Right ventricle myocardium inferior (tissue), 1 donor: ENCODE measurements around the gene OVOL3. TPM values are rescaled to one million over a fixed set of nuclear protein-coding genes. Genes with fewer than 3 reads are reported as not detected.
A peak's percentile ranks its signal among the peaks of the same experiment; 100 is the strongest.
"Not testable (repeated sequence)": the region's sequence is repeated elsewhere in the genome, so short reads cannot be mapped to it uniquely, and the experiment has no call there.

ENCODE experiments used
- ATAC-seq: fragments of 200-7000 bp; cut with Tn5 transposase; one replicate; pipeline ENCODE4 v1.9.1; 2020; ENCODE audit warnings: mild to moderate bottlenecking, moderate library complexity
- DNase-seq: peaks from one replicate; pipeline ENCODE4 v3.0.0; 2021; ENCODE audit errors: missing footprints
- intact Hi-C: fragments of 100-400 bp; cut with DNase I; formaldehyde crosslinking; loops from one replicate; pipeline ENCODE4 v1.11.0; 2022
- long read RNA-seq: library from polyadenylated mRNA; unstranded; transcript quantifications from one replicate; pipeline ENCODE4 v2.0.0, GENCODE V29; 2021
- total RNA-seq: library from RNA; stranded (reverse); fragmentation: NEBNext Ultra II Directional; extraction: Animal tissue kit (Norgen Biotek cat#: 25700); gene quantifications from one replicate; pipeline ENCODE4 v1.2.1, GENCODE V29; 2021
- donor health status: DM: no; HTN: yes; CAD: no; lungs with severe emphysema.

Gene OVOL3
- not detected for total RNA-seq
- long read RNA-seq: 0 reads

DNA sequence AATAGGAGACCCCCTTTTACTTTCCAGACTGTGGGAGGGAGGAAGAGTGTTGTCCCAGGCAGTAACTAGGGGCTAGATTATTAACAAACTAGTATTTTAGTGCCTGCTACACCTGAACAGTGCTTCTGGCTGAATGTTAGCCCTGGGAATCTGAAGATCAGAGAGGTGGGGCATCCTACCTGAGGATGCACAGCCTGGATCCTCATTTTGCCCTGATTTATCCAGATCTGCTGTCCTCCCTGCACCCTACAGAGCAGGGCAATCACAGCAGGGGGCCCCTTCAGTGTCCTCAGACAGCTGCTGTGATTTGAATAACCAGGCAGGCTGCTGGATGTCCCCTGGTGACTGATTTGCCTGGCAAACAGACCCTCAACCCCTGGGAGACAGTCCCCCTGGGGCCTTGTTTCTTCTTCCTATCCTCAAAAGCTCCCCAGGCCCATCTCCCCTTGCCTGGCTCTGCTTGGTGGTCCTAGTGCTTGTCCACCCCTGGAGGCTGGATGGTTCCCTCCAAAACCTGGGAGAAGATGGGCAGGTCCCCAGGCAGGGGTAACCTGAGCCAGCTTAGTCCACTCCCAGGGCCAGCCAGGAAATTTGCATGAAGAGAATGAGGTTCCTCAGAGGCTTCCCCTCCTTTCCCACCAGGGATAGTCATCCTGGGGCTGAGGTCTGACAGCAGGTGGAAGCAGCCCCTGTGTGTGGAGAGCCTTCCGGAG is at the start of gene OVOL3:
TSS of gene OVOL3 (plus strand) at position 657 of the 713 bp plus-strand sequence. CDS start 60 bp downstream, outside the sequence.
- DNase-seq: peak; percentile 27
- intact Hi-C loops: loop anchor here (10.0 kb wide), 1 partner anchor 366 kb away; the partner anchor contains the start of genes IGFLR1, LIN37, PSENEN and U2AF1L4
- ATAC-seq: no peak

DNA sequence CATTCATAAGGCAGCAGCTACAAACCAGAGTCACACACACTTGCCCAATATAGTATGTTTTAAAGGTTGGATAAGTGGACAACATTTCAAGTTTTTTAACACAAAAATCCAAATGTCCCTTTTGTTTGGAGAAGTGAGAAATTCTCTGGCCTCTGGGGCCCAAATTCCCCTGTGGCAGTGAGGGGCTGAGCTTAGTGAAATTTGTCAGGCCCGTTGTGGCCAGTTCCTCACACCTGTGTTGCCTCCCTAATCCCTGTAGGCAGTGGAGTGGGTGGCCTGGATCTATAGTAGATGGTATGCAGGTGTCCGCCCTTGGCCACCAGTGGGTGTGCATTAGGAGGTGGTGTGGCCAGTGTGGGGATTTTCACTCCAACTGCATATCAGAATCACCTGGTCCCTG is 49.6 kb upstream of the OVOL3 start:
- ATAC-seq: no peak
- DNase-seq: no peak
- intact Hi-C loops: loop anchor here (5.0 kb wide), 1 partner anchor 41 kb away; no protein-coding TSS in a partner anchor

- no peak for ATAC-seq
- intact Hi-C loops: loop anchor here (5.0 kb wide), 1 partner anchor 37 kb away; no protein-coding TSS in a partner anchor
- no peak for DNase-seq
Observed at GRCh38 chr19:36064826-36065225, 46.1 kb upstream of the OVOL3 start.

GRCh38 chr19:36067681-36068080 is 43.3 kb upstream of the OVOL3 start:
- intact Hi-C loops: no loop called here
- ATAC-seq (no peak), DNase-seq (no peak)

DNA sequence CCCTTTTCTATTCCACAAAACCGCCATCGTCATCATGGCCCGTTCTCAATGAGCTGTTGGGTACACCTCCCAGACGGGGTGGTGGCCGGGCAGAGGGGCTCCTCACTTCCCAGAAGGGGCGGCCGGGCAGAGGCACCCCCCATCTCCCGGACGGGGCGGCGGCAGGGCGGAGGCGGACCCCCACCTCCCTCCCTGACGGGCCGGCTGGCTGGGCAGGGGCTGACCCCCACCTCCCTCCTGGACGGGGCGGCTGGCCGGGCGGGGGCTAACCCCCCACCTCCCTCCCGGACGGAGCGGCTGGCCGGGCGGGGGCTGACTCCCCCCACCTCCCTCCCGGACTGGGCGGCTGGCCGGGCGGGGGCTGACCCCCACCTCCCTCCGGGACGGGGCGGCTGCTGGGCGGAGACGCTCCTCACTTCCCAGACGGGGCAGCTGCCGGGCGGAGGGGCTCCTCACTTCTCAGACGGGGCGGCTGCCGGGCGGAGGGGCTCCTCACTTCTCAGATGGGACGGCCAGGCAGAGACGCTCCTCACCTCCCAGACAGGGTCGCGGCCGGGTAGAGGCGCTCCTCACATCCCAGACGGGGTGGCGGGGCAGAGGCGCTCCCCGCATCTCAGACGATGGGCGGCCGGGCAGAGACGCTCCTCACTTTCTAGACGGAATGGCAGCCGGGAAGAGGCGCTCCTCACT is 42.0 kb upstream of the OVOL3 start:
- intact Hi-C loops, DNase-seq, ATAC-seq: not testable (repeated sequence)

DNA sequence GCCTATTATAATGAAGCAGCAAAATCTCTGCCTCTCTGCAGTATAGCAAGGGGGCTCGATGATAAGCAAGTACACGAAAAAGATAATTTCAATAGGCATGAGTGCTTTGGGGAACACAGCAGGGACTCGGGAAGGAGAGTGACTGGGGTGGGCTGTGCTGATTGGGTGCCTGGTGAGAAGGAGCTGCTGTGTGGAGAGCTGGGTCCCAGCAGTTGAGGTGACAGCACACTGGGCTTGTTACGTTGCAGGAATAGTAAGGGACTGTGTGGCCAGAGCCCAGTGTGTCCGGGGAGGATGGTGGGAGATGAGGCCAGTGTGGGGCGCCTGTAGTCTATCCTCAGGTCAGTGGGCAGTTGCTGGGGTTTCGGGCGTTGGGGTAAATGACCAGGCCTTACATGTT is 38.9 kb upstream of the OVOL3 start:
- ATAC-seq (no peak), DNase-seq (no peak)
- intact Hi-C loops: no loop called here

- intact Hi-C loops: no loop called here
- no peak for DNase-seq
- no peak for ATAC-seq
Observed at GRCh38 chr19:36073121-36073876, 37.6 kb upstream of the OVOL3 start.

- ATAC-seq (no peak), DNase-seq (no peak)
- intact Hi-C loops: no loop called here
Observed at GRCh38 chr19:36079389-36079945, 31.5 kb upstream of the OVOL3 start.

DNA sequence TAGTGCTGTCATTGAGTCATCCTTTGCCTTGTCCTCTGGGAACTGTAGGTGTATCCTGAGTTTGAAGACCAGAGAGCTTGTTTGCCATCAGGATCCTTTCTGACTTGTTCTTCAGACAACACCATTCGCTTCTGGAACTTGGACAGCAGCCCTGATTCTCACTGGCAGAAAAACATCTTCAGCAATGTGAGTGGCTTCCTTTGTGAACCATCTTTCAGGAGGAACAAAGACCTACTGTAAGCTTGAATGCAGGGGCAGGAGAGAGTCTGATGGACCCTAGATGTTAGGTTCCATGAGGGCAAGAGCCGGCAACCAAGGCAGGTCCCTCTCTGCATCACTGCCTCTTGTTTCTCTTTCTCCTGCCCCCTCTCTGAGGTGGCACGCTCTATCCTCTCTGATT is 29.6 kb upstream of the OVOL3 start:
- intact Hi-C loops: no loop called here
- DNase-seq (no peak), ATAC-seq (no peak)

DNA sequence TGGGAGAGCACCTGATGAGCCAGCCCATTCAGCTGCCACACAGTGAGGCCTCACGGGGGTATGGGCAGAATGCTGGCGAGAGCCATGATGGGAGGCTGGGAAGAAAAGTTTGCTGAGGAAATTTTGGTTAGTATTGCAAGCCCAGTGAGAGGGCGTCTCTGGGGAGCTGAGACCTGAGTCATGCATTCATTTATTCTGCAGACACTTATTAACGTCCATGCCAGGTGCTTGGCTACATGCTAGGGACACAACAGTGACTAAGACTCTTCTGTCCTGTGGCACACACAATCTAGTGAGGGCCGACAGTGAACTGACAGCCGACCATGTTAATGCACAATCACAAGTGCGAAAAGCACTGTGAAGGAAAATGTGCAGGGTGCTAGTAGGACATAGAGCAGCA is 29.0 kb upstream of the OVOL3 start:
- DNase-seq (no peak), ATAC-seq (no peak)
- intact Hi-C loops: no loop called here

DNA sequence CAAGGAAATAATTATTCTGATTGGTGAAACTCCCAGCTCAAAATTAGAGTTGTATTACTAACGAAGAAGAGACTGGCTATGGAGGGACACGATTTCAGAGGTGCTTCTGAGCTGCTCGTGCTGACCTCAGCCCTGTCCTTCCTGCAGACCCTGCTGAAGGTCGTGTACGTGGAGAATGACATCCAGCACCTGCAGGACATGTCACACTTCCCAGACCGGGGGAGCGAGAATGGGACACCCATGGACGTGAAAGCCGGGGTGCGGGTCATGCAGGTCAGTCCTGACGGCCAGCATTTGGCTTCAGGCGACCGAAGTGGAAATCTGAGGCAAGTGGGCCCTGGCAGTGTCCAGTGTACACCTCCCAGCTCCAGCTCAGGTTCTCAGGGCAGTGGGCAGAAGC is 28.0 kb upstream of the OVOL3 start:
- no peak for DNase-seq
- no peak for ATAC-seq
- intact Hi-C loops: no loop called here

DNA sequence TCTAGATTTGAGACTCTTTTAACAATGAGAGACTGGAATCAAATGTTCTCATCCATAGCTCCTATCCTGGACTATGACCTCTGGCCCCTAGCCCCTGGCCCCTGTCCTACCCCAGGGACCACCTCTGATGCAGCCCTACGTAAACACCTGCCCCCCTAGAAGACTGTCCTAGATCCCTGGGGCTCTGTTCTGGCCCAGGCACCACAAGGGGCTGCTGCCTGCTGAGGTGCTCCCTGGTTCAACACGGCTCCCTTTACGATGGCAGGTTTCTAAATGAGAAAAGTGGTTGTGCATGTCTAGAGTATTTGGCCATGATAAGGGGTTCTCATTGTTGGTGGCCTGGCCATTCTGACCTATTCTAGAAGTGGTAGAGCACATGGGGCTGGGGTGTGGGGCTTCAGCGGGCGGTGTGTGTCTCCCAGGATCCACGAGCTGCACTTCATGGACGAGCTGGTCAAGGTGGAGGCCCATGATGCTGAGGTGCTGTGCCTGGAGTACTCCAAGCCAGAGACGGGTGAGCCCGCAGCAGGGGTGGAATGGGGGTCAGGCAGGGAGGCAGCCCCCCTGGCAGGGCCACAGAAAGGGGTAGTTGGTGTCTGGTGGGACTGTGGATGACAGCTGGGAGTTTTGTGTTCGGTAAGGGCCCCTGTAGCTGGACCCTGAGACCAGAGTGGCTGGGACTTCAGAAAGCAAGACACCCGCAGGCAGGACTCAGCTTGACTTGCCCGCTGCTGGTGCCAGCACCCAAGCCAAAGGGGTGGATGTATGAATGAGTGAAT is 26.5 kb upstream of the OVOL3 start:
- DNase-seq: no peak
- no peak for ATAC-seq
- intact Hi-C loops: no loop called here

- DNase-seq: no peak
- ATAC-seq: no peak
- intact Hi-C loops: no loop called here
Observed at GRCh38 chr19:36086326-36086725, 24.6 kb upstream of the OVOL3 start.

GRCh38 chr19:36089847-36090246 is 21.1 kb upstream of the OVOL3 start:
- DNase-seq: no peak
- ATAC-seq: no peak
- intact Hi-C loops: no loop called here

DNA sequence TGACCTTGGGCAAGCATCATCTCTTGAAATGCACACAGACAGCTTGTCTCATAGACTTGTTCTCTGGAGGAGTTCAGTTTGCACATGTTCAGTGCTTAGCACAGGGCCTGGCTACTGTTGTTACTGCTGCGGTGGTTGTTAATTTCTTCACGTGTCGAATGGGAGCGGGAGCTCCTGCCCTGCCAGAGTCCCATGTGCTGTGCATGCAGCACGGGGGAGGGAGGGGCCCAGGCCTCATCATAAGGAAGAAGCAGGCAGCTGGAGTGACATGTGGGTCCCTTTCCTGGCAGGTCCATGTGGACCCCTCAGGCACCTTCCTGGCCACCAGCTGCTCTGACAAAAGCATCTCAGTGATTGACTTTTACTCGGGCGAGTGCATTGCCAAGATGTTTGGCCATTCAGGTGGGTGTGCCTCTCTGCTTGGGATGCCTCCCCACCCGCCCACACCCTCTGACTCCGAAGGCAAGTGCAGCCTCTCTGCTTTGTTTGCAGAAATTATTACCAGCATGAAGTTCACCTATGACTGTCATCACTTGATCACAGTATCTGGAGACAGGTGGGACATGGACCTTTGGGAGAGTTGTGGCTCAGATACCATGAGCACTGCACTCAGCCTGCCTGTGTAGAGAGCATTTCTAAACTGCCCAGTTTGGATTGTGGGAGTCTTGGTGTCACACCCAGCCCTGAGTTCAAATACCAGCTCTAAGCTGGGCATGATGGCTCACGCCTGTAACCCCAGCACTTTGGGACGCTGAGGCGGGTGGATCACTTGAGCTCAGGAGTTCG is 19.8 kb upstream of the OVOL3 start:
- intact Hi-C loops: no loop called here
- DNase-seq (no peak), ATAC-seq (no peak)

GRCh38 chr19:36092566-36092965 is 18.4 kb upstream of the OVOL3 start:
- ATAC-seq (no peak), DNase-seq (no peak)
- intact Hi-C loops: no loop called here

DNA sequence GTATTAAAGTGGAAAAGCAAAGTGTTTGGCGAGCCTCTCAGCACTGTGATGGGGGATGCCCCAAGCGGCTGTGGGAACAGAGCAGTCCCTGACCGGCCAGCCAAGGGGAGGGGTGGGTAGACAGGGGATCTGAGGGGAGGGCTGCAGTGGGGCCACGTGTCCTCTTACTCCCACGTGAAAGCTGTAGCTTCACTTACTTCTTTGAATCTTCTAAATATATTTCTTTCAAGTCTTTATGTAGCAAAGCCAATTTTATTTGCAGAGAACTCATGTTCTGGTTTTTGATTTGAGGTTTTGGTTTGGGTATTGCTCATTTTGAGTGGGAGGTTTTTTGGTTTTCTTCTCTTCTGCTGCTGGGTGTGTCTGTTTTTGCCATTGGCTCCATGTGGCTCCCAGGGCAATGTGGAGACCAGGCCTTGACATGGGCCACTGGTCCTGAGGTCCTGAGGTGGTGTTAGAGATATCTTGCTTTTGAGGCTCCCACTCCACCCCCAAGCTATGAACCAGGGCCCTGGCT is 17.7 kb upstream of the OVOL3 start:
- intact Hi-C loops: no loop called here
- no peak for ATAC-seq
- DNase-seq: no peak

GRCh38 chr19:36093687-36094086 is 17.3 kb upstream of the OVOL3 start:
- intact Hi-C loops: no loop called here
- DNase-seq (no peak), ATAC-seq (peak; percentile 85)
